Bronchial epithelial cell (primary cell): ENCODE results near the gene ANKRD26. TPM values are rescaled to one million over a fixed set of nuclear protein-coding genes. Genes with fewer than 3 reads are reported as not detected.

Source experiments
- DNase-seq: peaks from one replicate; pipeline ENCODE4 v3.0.0-alpha.2; 2010; ENCODE audit warnings: low read depth
- FAIRE-seq: peaks from 2 replicates; lab custom pipeline; 2011; peaks lifted over from hg19 to GRCh38; lab: Jason Lieb, UNC
- H3K27me3 ChIP-seq: 2 replicates; pipeline ENCODE4 v1.5.1; 2011; ENCODE audit warnings: low read length; ENCODE audit not compliant: control insufficient read depth, insufficient read depth
- H3K36me3 ChIP-seq: 2 replicates; pipeline ENCODE4 v1.5.1; 2011; ENCODE audit warnings: low read length; ENCODE audit not compliant: control insufficient read depth, insufficient read depth
- H3K4me3 ChIP-seq: 2 replicates; pipeline ENCODE4 v1.5.1; 2011; ENCODE audit warnings: mild to moderate bottlenecking, low read depth, low read length, control low read depth
- CTCF ChIP-seq: IDR thresholded peaks from 2 replicates; pipeline ENCODE4 v1.5.1; 2011; ENCODE audit warnings: mild to moderate bottlenecking, moderate library complexity, low read length, control low read depth, inconsistent platforms; ENCODE audit not compliant: insufficient read depth, severe bottlenecking
- total RNA-seq: library from RNA; depleted of rRNA; stranded (reverse); fragments of >200 nt; gene quantifications from 2 replicates; pipeline ENCODE4 v1.2.1, GENCODE V29; 2014

Gene ANKRD26
- total RNA-seq, 1 donor from 2014 or later = 2.9 TPM

- Histone ChIP-seq H3K27me3 (no peaks in the 10 kb centered on the region), H3K4me3 (no peak overlapping the region), H3K36me3 (no peaks in the 10 kb centered on the region)
- DNase-seq = no peak
- TF ChIP-seq CTCF = no peak
- no peak for FAIRE-seq
Observed at GRCh38 chr10:26978519-26978918, 121.8 kb downstream of the ANKRD26 start.

- no peak for TF ChIP-seq CTCF
- DNase-seq (no peak), FAIRE-seq (no peak)
- Histone ChIP-seq H3K36me3 (no peaks in the 10 kb centered on the region), H3K4me3 (no peak overlapping the region), H3K27me3 (no peaks in the 10 kb centered on the region)
Observed at GRCh38 chr10:26977635-26978034, 122.7 kb downstream of the ANKRD26 start.

GRCh38 chr10:26970667-26971066 is 129.6 kb downstream of the ANKRD26 start:
- DNase-seq (no peak), FAIRE-seq (no peak)
- TF ChIP-seq CTCF = no peak
- Histone ChIP-seq H3K27me3 (no peaks in the 10 kb centered on the region), H3K4me3 (no peak overlapping the region), H3K36me3 (no peaks in the 10 kb centered on the region)

GRCh38 chr10:26969145-26969926 is 131.0 kb downstream of the ANKRD26 start:
- no peak overlapping the region for H3K4me3 ChIP-seq
- DNase-seq (no peak), FAIRE-seq (no peak)
- TF ChIP-seq CTCF = no peak
- no peaks in the 10 kb centered on the region for H3K36me3 ChIP-seq
- H3K27me3 ChIP-seq = no peaks in the 10 kb centered on the region

- H3K4me3 ChIP-seq = no peak overlapping the region
- H3K36me3 ChIP-seq = no peaks in the 10 kb centered on the region
- no peak for TF ChIP-seq CTCF
- DNase-seq (no peak), FAIRE-seq (no peak)
- no peaks in the 10 kb centered on the region for H3K27me3 ChIP-seq
Observed at GRCh38 chr10:26962835-26963234, 137.5 kb downstream of the ANKRD26 start.

- H3K4me3 ChIP-seq = no peak overlapping the region
- no peaks in the 10 kb centered on the region for H3K27me3 ChIP-seq
- no peak for DNase-seq
- no peaks in the 10 kb centered on the region for H3K36me3 ChIP-seq
- FAIRE-seq = no peak
- no peak for TF ChIP-seq CTCF
Observed at GRCh38 chr10:26960308-26960707, 140.0 kb downstream of the ANKRD26 start.
